GM19463 (cell line): ENCODE results near the gene DDX19B.
"Not testable (repeated sequence)": the region's sequence is repeated elsewhere in the genome, so short reads cannot be mapped to it uniquely, and the experiment has no call there.

Experiments
- ATAC-seq: cut with Tn5 transposase; IDR thresholded peaks from one replicate; pipeline ENCODE4 v1.9.1; 2021; ENCODE audit warnings: mild to moderate bottlenecking, moderate library complexity; ENCODE audit not compliant: unreplicated experiment

Gene DDX19B

GRCh38 chr16:70345840-70346239, 46.9 kb downstream of the DDX19B start:
- ATAC-seq, result no peak

GRCh38 chr16:70348991-70349390, 50.0 kb downstream of the DDX19B start:
- ATAC-seq, result no peak

GRCh38 chr16:70349783-70350182, 50.8 kb downstream of the DDX19B start:
- no peak for ATAC-seq

- ATAC-seq, result no peak
Measured at GRCh38 chr16:70359552-70359951, 60.6 kb downstream of the DDX19B start.

- no peak for ATAC-seq
Measured at GRCh38 chr16:70364399-70364798, 65.4 kb downstream of the DDX19B start.

- ATAC-seq, result not testable (repeated sequence)
Measured at GRCh38 chr16:70370145-70370544, 71.2 kb downstream of the DDX19B start.

- ATAC-seq, result no peak
Measured at GRCh38 chr16:70370924-70371323, 71.9 kb downstream of the DDX19B start.

GRCh38 chr16:70372921-70373728, 74.1 kb downstream of the DDX19B start:
- no peak for ATAC-seq

- no peak for ATAC-seq
Measured at GRCh38 chr16:70374213-70374612, 75.2 kb downstream of the DDX19B start.

- ATAC-seq, result no peak
Measured at GRCh38 chr16:70375636-70376611, 76.9 kb downstream of the DDX19B start.

- ATAC-seq, result no peak
Measured at GRCh38 chr16:70377782-70378181, 78.8 kb downstream of the DDX19B start.

GRCh38 chr16:70378869-70379493, 80.0 kb downstream of the DDX19B start:
- ATAC-seq, result no peak

- ATAC-seq, result peak; percentile 15
Measured at GRCh38 chr16:70380248-70380918, 81.4 kb downstream of the DDX19B start.

- peak; percentile 87 for ATAC-seq
Measured at GRCh38 chr16:70380919-70381603, 82.1 kb downstream of the DDX19B start.

- ATAC-seq, result no peak
Measured at GRCh38 chr16:70381604-70382342, 82.8 kb downstream of the DDX19B start.

- ATAC-seq, result no peak
Measured at GRCh38 chr16:70383421-70383960, 84.5 kb downstream of the DDX19B start.
